CD14-positive monocyte (primary cell): Measurements from ENCODE around the gene ZGPAT. TPM values are rescaled to one million over a fixed set of nuclear protein-coding genes. Genes with fewer than 3 reads are reported as not detected.

Experiments
- DNase-seq, 3 donors: peaks; one replicate each; pipeline ENCODE4 v3.0.0-alpha.2; 2011 to 2022
- H2AFZ ChIP-seq: 2 replicates; pipeline ENCODE4 v1.6.0; 2012; ENCODE audit warnings: mild to moderate bottlenecking, low read depth, low read length, inconsistent platforms; ENCODE audit not compliant: insufficient read depth, poor library complexity, severe bottlenecking
- H3K27ac ChIP-seq, 2 donors: 1 replicate in 1 of 2; 2 replicates in 1 of 2; pipeline ENCODE4 v1.5.1; 2012 to 2013; ENCODE audit warnings: low read length in 2 of 2, control low read depth in 1 of 2, inconsistent platforms in 1 of 2, low read depth in 1 of 2, mild to moderate bottlenecking in 1 of 2
- H3K27me3 ChIP-seq, 2 donors: one replicate each; pipeline versions ENCODE4 v1.6.0 to v1.6.1; 2011 to 2013; ENCODE audit warnings: low read length in 2 of 2; ENCODE audit not compliant: control insufficient read depth in 2 of 2, insufficient read depth in 2 of 2
- H3K36me3 ChIP-seq, 2 donors: replicated peaks in 1 of 2; 1 replicate in 1 of 2; 2 replicates in 1 of 2; pipeline versions ENCODE4 v1.5.1 to v1.6.1; 2012 to 2013; ENCODE audit warnings: low read length in 2 of 2, control low read depth in 1 of 2, inconsistent platforms in 1 of 2, mild to moderate bottlenecking in 1 of 2; ENCODE audit not compliant: insufficient read depth in 2 of 2, control insufficient read depth in 1 of 2
- H3K4me1 ChIP-seq, 2 donors: 1 replicate in 1 of 2; 2 replicates in 1 of 2; pipeline versions ENCODE4 v1.5.1 to v1.6.1; 2012 to 2013; ENCODE audit warnings: low read length in 2 of 2, control low read depth in 1 of 2, inconsistent platforms in 1 of 2, mild to moderate bottlenecking in 1 of 2, moderate library complexity in 1 of 2; ENCODE audit not compliant: insufficient read depth in 2 of 2, control insufficient read depth in 1 of 2
- H3K4me2 ChIP-seq: replicated peaks from 2 replicates; pipeline ENCODE3; 2012; ENCODE audit warnings: low read length, moderate library complexity, mild to moderate bottlenecking; ENCODE audit not compliant: poor library complexity, severe bottlenecking; ENCODE audit errors: extremely low read depth
- H3K4me3 ChIP-seq, 3 experiments: fragments of 200-600 bp in 1 of 3; sonication (generic) in 1 of 3; replicated peaks in 1 of 3; 1 replicate in 2 of 3; 2 replicates in 1 of 3; pipeline ENCODE4 v1.5.1; 2011 to 2013; ENCODE audit warnings: low read length in 3 of 3, mild to moderate bottlenecking in 3 of 3, control low read depth in 2 of 3, low read depth in 2 of 3, inconsistent platforms in 1 of 3, moderate library complexity in 1 of 3
- H3K79me2 ChIP-seq: 2 replicates; pipeline ENCODE4 v1.6.0; 2012; ENCODE audit warnings: mild to moderate bottlenecking, control low read depth, inconsistent platforms, low read length, moderate library complexity; ENCODE audit not compliant: insufficient read depth
- H3K9ac ChIP-seq: 2 replicates; pipeline ENCODE4 v1.6.0; 2017; ENCODE audit warnings: low read length, mild to moderate bottlenecking; ENCODE audit not compliant: insufficient read depth, poor library complexity, severe bottlenecking
- H3K9me3 ChIP-seq, 2 donors: replicated peaks in 1 of 2; 1 replicate in 1 of 2; 2 replicates in 1 of 2; pipeline versions ENCODE4 v1.5.1 to v1.6.1; 2012 to 2013; ENCODE audit warnings: low read length in 2 of 2, control low read depth in 1 of 2; ENCODE audit not compliant: control insufficient read depth in 1 of 2, insufficient read depth in 1 of 2
- H4K20me1 ChIP-seq: 2 replicates; pipeline ENCODE4 v1.6.0; 2012; ENCODE audit warnings: mild to moderate bottlenecking, low read length, control low read depth, moderate library complexity; ENCODE audit not compliant: insufficient read depth
- H3K27ac Mint-ChIP-seq, 7 donors: one replicate each; pipeline ENCODE4 v1.8.0; 2020; ENCODE audit warnings: mild to moderate bottlenecking in 7 of 7, mixed read lengths in 7 of 7, moderate library complexity in 6 of 7, inconsistent platforms in 2 of 7
- H3K27me3 Mint-ChIP-seq, 3 donors: one replicate each; pipeline ENCODE4 v1.8.0; 2021 to 2022; ENCODE audit warnings: low read depth in 3 of 3, mild to moderate bottlenecking in 3 of 3, mixed read lengths in 3 of 3, moderate library complexity in 3 of 3, inconsistent platforms in 1 of 3
- H3K36me3 Mint-ChIP-seq, 2 donors: one replicate each; pipeline ENCODE4 v1.8.0; 2020; ENCODE audit warnings: mixed read lengths in 2 of 2, inconsistent platforms in 1 of 2, mild to moderate bottlenecking in 1 of 2
- H3K4me1 Mint-ChIP-seq: one replicate; pipeline ENCODE4 v1.8.0; 2020; ENCODE audit warnings: mild to moderate bottlenecking, mixed read lengths
- H3K4me3 Mint-ChIP-seq, 2 donors: one replicate each; pipeline ENCODE4 v1.8.0; 2020; ENCODE audit warnings: mild to moderate bottlenecking in 2 of 2, mixed read lengths in 2 of 2, moderate library complexity in 1 of 2
- H3K9me3 Mint-ChIP-seq, 7 donors: one replicate each; pipeline ENCODE4 v1.8.0; 2020 to 2022; ENCODE audit warnings: mixed read lengths in 7 of 7, mild to moderate bottlenecking in 6 of 7, moderate library complexity in 6 of 7, inconsistent platforms in 2 of 7
- WGBS: methylation state at CpG from one replicate; pipeline ENCODE4 v1.1.5; 2013; ENCODE audit warnings: missing lambda C conversion rate; ENCODE audit not compliant: insufficient coverage; 5-methylcytosine and 5-hydroxymethylcytosine counted together
- intact Hi-C, 2 donors: fragments of 100-400 bp; cut with micrococcal nuclease; formaldehyde crosslinking; loops; one replicate each; pipeline versions ENCODE4 v1.15.0 to v1.15.1; 2023
- polyA plus RNA-seq, 3 donors: library from polyadenylated mRNA; depleted of rRNA in 1 of 3; unstranded in 2 of 3; stranded (reverse) in 1 of 3; fragments of 300-500 nt in 2 of 3; fragments of >200 nt in 1 of 3; fragmentation: Illumina TruSeq in 2 of 3; gene quantifications; 1 replicate in 2 of 3; 2 replicates in 1 of 3; pipeline ENCODE4 v1.2.3, GENCODE V29; 2012 to 2021
- TF ChIP-seq, protein P1 (sequence below): fragments of 200-600 bp; IDR thresholded peaks from one replicate; pipeline ENCODE4 v1.8.0; 2022; ENCODE audit warnings: antibody characterized with exemption, mild to moderate bottlenecking

ZGPAT gene
- polyA plus RNA-seq, 3 donors = 24.2 to 58.6 (median 28.3) TPM

DNA sequence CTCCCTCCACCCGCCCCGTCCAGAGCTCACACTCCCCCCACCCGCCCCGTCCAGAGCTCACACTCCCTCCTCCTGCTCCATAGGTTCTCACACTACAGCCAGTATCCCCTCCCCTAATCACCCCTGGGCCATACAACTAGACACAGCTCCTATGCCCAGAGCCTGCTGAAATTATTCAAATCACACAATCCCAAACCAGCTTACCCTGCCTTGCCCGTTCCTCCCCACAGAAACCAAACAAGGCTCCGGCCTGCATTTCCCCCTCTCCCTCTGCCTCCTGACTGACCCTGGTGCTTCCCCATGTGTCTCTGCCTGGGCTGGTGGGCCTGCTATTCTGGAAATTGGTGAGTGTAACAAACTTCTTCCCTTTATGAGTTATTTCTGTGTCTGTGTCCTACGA is 50.3 kb downstream of the ZGPAT start:
- H3K9me3 ChIP-seq = no peaks in the 10 kb centered on the region
- H3K27me3 ChIP-seq = no peaks in the 10 kb centered on the region
- no peak for DNase-seq
- H3K79me2 ChIP-seq = no peaks in the 10 kb centered on the region
- Mint-ChIP-seq H3K9me3 (no peaks in the 10 kb centered on the region), H3K36me3 (no peaks in the 10 kb centered on the region), H3K4me3 (no peak overlapping the region), H3K27me3 (peaks cover 4 to 11% (median 10%) of the 10 kb centered on the region in 3 donors), H3K27ac (no peak overlapping the region), H3K4me1 (peaks cover 3% of the 10 kb centered on the region)
- no peaks in the 10 kb centered on the region for H3K4me1 ChIP-seq
- no peak overlapping the region for H3K27ac ChIP-seq
- 60% methylated on average over 1 of the region's 7 CpGs for WGBS
- TF ChIP-seq, protein P1, sequence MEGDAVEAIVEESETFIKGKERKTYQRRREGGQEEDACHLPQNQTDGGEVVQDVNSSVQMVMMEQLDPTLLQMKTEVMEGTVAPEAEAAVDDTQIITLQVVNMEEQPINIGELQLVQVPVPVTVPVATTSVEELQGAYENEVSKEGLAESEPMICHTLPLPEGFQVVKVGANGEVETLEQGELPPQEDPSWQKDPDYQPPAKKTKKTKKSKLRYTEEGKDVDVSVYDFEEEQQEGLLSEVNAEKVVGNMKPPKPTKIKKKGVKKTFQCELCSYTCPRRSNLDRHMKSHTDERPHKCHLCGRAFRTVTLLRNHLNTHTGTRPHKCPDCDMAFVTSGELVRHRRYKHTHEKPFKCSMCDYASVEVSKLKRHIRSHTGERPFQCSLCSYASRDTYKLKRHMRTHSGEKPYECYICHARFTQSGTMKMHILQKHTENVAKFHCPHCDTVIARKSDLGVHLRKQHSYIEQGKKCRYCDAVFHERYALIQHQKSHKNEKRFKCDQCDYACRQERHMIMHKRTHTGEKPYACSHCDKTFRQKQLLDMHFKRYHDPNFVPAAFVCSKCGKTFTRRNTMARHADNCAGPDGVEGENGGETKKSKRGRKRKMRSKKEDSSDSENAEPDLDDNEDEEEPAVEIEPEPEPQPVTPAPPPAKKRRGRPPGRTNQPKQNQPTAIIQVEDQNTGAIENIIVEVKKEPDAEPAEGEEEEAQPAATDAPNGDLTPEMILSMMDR = no peak
- no peak overlapping the region for H3K4me3 ChIP-seq
- H3K9ac ChIP-seq = no peak overlapping the region
- H3K4me2 ChIP-seq = no peak overlapping the region
- intact Hi-C loops = no loop called here
- no peaks in the 10 kb centered on the region for H3K36me3 ChIP-seq
- H2AFZ ChIP-seq = no peak overlapping the region
- no peaks in the 10 kb centered on the region for H4K20me1 ChIP-seq

DNA sequence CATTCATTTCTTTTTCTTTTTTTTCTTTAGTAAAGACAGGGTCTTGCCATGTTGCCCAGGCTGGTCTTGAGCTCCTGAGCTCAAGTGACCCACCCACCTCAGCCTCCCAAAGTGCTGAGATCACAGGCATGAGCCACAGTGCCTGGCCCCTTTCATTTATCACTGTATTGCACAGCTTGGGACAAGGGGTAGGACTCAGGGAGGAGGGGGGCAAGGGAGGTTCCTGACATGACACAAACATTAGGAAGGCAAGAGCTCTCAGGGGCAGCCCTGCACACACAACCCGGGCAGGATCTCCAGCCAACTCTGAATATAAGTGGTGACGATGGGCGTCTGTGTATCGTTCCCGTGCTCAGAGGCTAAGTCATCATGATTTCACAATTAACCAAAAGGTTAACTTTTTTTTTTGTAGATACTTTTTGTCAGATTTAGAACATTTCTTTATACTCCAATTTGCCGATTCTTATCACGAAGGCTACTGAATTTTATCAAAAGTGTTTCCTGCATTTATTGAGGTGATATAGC is 51.6 kb downstream of the ZGPAT start:
- Histone ChIP-seq H3K27me3 (no peaks in the 10 kb centered on the region), H3K9ac (no peak overlapping the region), H2AFZ (no peak overlapping the region), H4K20me1 (no peaks in the 10 kb centered on the region), H3K4me3 (no peak overlapping the region), H3K4me2 (no peak overlapping the region), H3K27ac (no peak overlapping the region), H3K4me1 (no peaks in the 10 kb centered on the region), H3K36me3 (no peaks in the 10 kb centered on the region), H3K9me3 (no peaks in the 10 kb centered on the region), H3K79me2 (no peaks in the 10 kb centered on the region)
- Mint-ChIP-seq H3K27ac (no peak overlapping the region), H3K9me3 (peaks cover 0 to under 1% (median 0%) of the 10 kb centered on the region in 7 donors), H3K4me1 (peaks cover 3% of the 10 kb centered on the region), H3K27me3 (peaks cover 4 to 11% (median 5%) of the 10 kb centered on the region in 3 donors), H3K36me3 (no peaks in the 10 kb centered on the region), H3K4me3 (peak overlapping the region in 1 of 2 donors; percentile 30)
- DNase-seq = no peak
- TF ChIP-seq, protein P1 = no peak
- intact Hi-C loops = no loop called here
- WGBS = no CpG with 5 or more reads among the region's 7 CpGs
